SK-N-SH treated with all-trans-retinoic acid at 6 μM for 48 hours (cell line): ENCODE results near the gene SLC7A5.

Source experiments
- ARNTL ChIP-seq: fragments of 450-650 bp; formaldehyde crosslinking; IDR thresholded peaks from 2 replicates; pipeline ENCODE4 v1.5.0; 2020; ENCODE audit warnings: low read depth, mild to moderate bottlenecking, moderate library complexity, borderline replicate concordance
- CSRNP3 ChIP-seq: fragments of 250-450 bp; sonication (Bioruptor Pico); IDR thresholded peaks from 2 replicates; pipeline ENCODE4 v1.5.1; 2021; ENCODE audit warnings: mild to moderate bottlenecking, moderate library complexity
- PPARA ChIP-seq: fragments of 250-450 bp; sonication (Bioruptor Pico); IDR thresholded peaks from 2 replicates; pipeline ENCODE4 v1.5.0; 2020; ENCODE audit warnings: mild to moderate bottlenecking, borderline replicate concordance
- ZC3H10 ChIP-seq: fragments of 250-450 bp; sonication (Bioruptor Pico); IDR thresholded peaks from 2 replicates; pipeline ENCODE4 v1.5.1; 2021; ENCODE audit warnings: mild to moderate bottlenecking, moderate library complexity
- ZNF565 ChIP-seq: fragments of 450-650 bp; formaldehyde crosslinking; conservative IDR thresholded peaks from 2 replicates; pipeline ENCODE4 v1.5.0; 2020; ENCODE audit warnings: low read depth, mild to moderate bottlenecking, moderate library complexity
- ZNF70 ChIP-seq: fragments of 450-650 bp; formaldehyde crosslinking; IDR thresholded peaks from 2 replicates; pipeline ENCODE4 v1.5.0; 2020; ENCODE audit warnings: mild to moderate bottlenecking, moderate library complexity

DNA sequence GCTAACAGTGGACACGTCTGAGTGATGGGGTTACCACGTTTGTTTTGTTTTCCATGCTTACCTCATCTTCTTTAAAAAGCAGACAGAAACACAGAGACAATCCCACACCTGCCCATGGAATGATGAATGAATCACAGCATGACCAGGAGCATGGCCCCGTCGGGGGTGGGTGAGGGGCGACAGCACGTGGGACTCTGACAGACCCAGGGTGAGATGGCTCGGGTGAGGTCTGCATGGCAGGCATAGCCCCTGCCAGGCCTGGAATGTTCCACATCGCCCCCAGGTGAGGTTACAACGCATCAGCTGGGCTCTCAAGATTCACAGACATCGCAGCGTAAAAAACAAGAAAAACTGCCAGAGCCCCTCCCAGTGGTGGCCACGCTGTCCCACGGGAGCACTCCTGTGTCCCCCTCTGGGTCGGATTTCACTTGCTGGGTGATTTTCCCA lies 18.1 kb downstream of the SLC7A5 start:
- no peak for TF ChIP-seq ZNF565 (CRISPR knock-in tag)
- no peak for TF ChIP-seq ZC3H10 (CRISPR knock-in tag)
- TF ChIP-seq ZNF70 (CRISPR knock-in tag): no peak
- TF ChIP-seq ARNTL (CRISPR knock-in tag): no peak
- TF ChIP-seq CSRNP3: no peak
- TF ChIP-seq PPARA: no peak
